H9 (cell line): ENCODE results near the gene RADIL. TPM values are rescaled to one million over a fixed set of nuclear protein-coding genes. Genes with fewer than 3 reads are reported as not detected.
A peak's percentile ranks its signal among the peaks of the same experiment; 100 is the strongest.

Experiments used
- DNase-seq: peaks from one replicate; pipeline ENCODE4 v3.0.0-alpha.2; 2017
- H2AFZ ChIP-seq: one replicate; pipeline ENCODE4 v1.6.1; 2013; ENCODE audit warnings: mild to moderate bottlenecking, low read length, control low read depth, moderate library complexity
- H2AK5ac ChIP-seq: 2 replicates; pipeline ENCODE4 v1.6.1; 2013; ENCODE audit warnings: low read length, control low read depth, mixed read lengths; ENCODE audit not compliant: insufficient read length
- H2BK120ac ChIP-seq: one replicate; pipeline ENCODE4 v1.6.1; 2013; ENCODE audit warnings: low read depth, mild to moderate bottlenecking, low read length, control low read depth, inconsistent platforms; ENCODE audit not compliant: poor library complexity, severe bottlenecking
- H2BK12ac ChIP-seq: 2 replicates; pipeline ENCODE4 v1.6.1; 2013; ENCODE audit warnings: low read length, control low read depth, mixed read lengths, low read depth; ENCODE audit not compliant: insufficient read length
- H2BK15ac ChIP-seq: 2 replicates; pipeline ENCODE4 v1.6.1; 2013; ENCODE audit warnings: low read depth, low read length, control low read depth
- H2BK20ac ChIP-seq: one replicate; pipeline ENCODE4 v1.6.1; 2013; ENCODE audit warnings: low read depth, mild to moderate bottlenecking, low read length, control low read depth, inconsistent platforms; ENCODE audit not compliant: poor library complexity, severe bottlenecking
- H2BK5ac ChIP-seq: 2 replicates; pipeline ENCODE4 v1.6.1; 2013; ENCODE audit warnings: low read length, control low read depth, mixed read lengths; ENCODE audit not compliant: insufficient read length
- H3K14ac ChIP-seq: 2 replicates; pipeline ENCODE4 v1.6.1; 2013; ENCODE audit warnings: low read length, control low read depth; ENCODE audit not compliant: insufficient read depth
- H3K18ac ChIP-seq: 2 replicates; pipeline ENCODE4 v1.6.1; 2013; ENCODE audit warnings: low read depth, mild to moderate bottlenecking, mixed read lengths, low read length, control low read depth; ENCODE audit not compliant: insufficient read length
- H3K23ac ChIP-seq: 2 replicates; pipeline ENCODE4 v1.6.1; 2013; ENCODE audit warnings: low read length, control low read depth, mixed read lengths, low read depth; ENCODE audit not compliant: insufficient read length
- H3K23me2 ChIP-seq: 2 replicates; pipeline ENCODE4 v1.6.1; 2013; ENCODE audit warnings: low read depth, mild to moderate bottlenecking, mixed read lengths, low read length, control low read depth; ENCODE audit not compliant: insufficient read length, poor library complexity, severe bottlenecking
- H3K27ac ChIP-seq: 2 replicates; pipeline ENCODE4 v1.5.1; 2013; ENCODE audit warnings: low read length, control low read depth, mixed read lengths, low read depth; ENCODE audit not compliant: insufficient read length
- H3K27me3 ChIP-seq: 2 replicates; pipeline ENCODE4 v1.6.1; 2013; ENCODE audit warnings: low read length, control low read depth, inconsistent platforms; ENCODE audit not compliant: insufficient read depth
- H3K4ac ChIP-seq: 2 replicates; pipeline ENCODE4 v1.6.1; 2013; ENCODE audit warnings: low read depth, mild to moderate bottlenecking, control low read depth, inconsistent platforms, low read length, moderate library complexity
- H3K4me1 ChIP-seq: 2 replicates; pipeline ENCODE4 v1.6.1; 2013; ENCODE audit warnings: low read length, control low read depth, inconsistent platforms; ENCODE audit not compliant: insufficient read depth
- H3K4me2 ChIP-seq: 2 replicates; pipeline ENCODE4 v1.6.1; 2013; ENCODE audit warnings: low read length, control low read depth, mixed read lengths; ENCODE audit not compliant: insufficient read length, insufficient read depth
- H3K56ac ChIP-seq: 2 replicates; pipeline ENCODE4 v1.6.1; 2013; ENCODE audit warnings: low read depth, mild to moderate bottlenecking, mixed read lengths, low read length, control low read depth; ENCODE audit not compliant: insufficient read length
- H3K79me1 ChIP-seq: 2 replicates; pipeline ENCODE4 v1.6.1; 2013; ENCODE audit warnings: low read depth, mild to moderate bottlenecking, moderate library complexity, low read length, control low read depth, inconsistent platforms; ENCODE audit not compliant: insufficient read depth, poor library complexity, severe bottlenecking
- H3K79me2 ChIP-seq: 2 replicates; pipeline ENCODE4 v1.6.1; 2013; ENCODE audit warnings: low read length, control low read depth, inconsistent platforms; ENCODE audit not compliant: insufficient read depth
- H3K9ac ChIP-seq: 2 replicates; pipeline ENCODE4 v1.6.1; 2013; ENCODE audit warnings: low read length, control low read depth, mixed read lengths; ENCODE audit not compliant: insufficient read length; ENCODE audit errors: extremely low read depth
- H3K9me3 ChIP-seq: one replicate; pipeline ENCODE4 v1.6.1; 2013; ENCODE audit warnings: low read depth, low read length, inconsistent platforms; ENCODE audit not compliant: control insufficient read depth
- H3T11ph ChIP-seq: one replicate; pipeline ENCODE4 v1.6.1; 2013; ENCODE audit warnings: mild to moderate bottlenecking, low read length, control low read depth, inconsistent platforms
- H4K20me1 ChIP-seq: one replicate; pipeline ENCODE4 v1.6.1; 2013; ENCODE audit not compliant: control insufficient read depth, insufficient read length, insufficient read depth
- H4K5ac ChIP-seq: 2 replicates; pipeline ENCODE4 v1.6.1; 2013; ENCODE audit warnings: low read depth, mild to moderate bottlenecking, mixed read lengths, low read length, control low read depth; ENCODE audit not compliant: insufficient read length
- H4K8ac ChIP-seq: replicated peaks from 2 replicates; pipeline ENCODE4 v1.6.1; 2013; ENCODE audit warnings: low read length, control low read depth, mixed read lengths, low read depth; ENCODE audit not compliant: insufficient read length
- H4K91ac ChIP-seq: 2 replicates; pipeline ENCODE4 v1.6.1; 2013; ENCODE audit warnings: low read depth, mild to moderate bottlenecking, moderate library complexity, mixed read lengths, low read length, control low read depth; ENCODE audit not compliant: insufficient read length
- H3K27ac Mint-ChIP-seq, 3 experiments: 2 replicates in 2 of 3; 3 replicates in 1 of 3; pipeline ENCODE4 v1.8.0; 2020 to 2021; ENCODE audit warnings: mixed read lengths in 3 of 3, mild to moderate bottlenecking in 1 of 3, moderate library complexity in 1 of 3
- H3K27me3 Mint-ChIP-seq: 2 replicates; pipeline ENCODE4 v1.8.0; 2021; ENCODE audit warnings: low read depth, mild to moderate bottlenecking, moderate library complexity, mixed read lengths
- H3K36me3 Mint-ChIP-seq, 3 experiments: 2 replicates in 2 of 3; 3 replicates in 1 of 3; pipeline ENCODE4 v1.8.0; 2020 to 2021; ENCODE audit warnings: low read depth in 3 of 3, mixed read lengths in 3 of 3; ENCODE audit not compliant: insufficient read depth in 1 of 3
- H3K4me1 Mint-ChIP-seq, 2 experiments: 2 replicates each; pipeline ENCODE4 v1.8.0; 2020; ENCODE audit warnings: mixed read lengths in 2 of 2
- H3K4me3 Mint-ChIP-seq, 2 experiments: 2 replicates in 1 of 2; 3 replicates in 1 of 2; pipeline ENCODE4 v1.8.0; 2020 to 2021; ENCODE audit warnings: mild to moderate bottlenecking in 2 of 2, mixed read lengths in 2 of 2, moderate library complexity in 1 of 2
- H3K9me3 Mint-ChIP-seq, 2 experiments: 2 replicates in 1 of 2; 3 replicates in 1 of 2; pipeline ENCODE4 v1.8.0; 2020; ENCODE audit warnings: mild to moderate bottlenecking in 2 of 2, mixed read lengths in 2 of 2, moderate library complexity in 1 of 2
- CTCF ChIP-seq: fragments of 200-600 bp; sonication (generic); conservative IDR thresholded peaks from 3 replicates; pipeline ENCODE4 v1.8.0; 2021; ENCODE audit warnings: antibody characterized with exemption, mild to moderate bottlenecking
- WGBS: extraction: QIAGEN DNeasy Blood & Tissue Kit; methylation state at CpG from one replicate; pipeline ENCODE4 v1.1.7; 2013; ENCODE audit warnings: missing lambda C conversion rate, low lambda C conversion rate, mixed read lengths; ENCODE audit not compliant: insufficient read length; ENCODE audit errors: extremely low coverage; 5-methylcytosine and 5-hydroxymethylcytosine counted together
- total RNA-seq: library from RNA; stranded (reverse); gene quantifications from 2 replicates; pipeline ENCODE4 v1.2.1, GENCODE V29; 2021

The RADIL gene
- total RNA-seq, 1 experiment from 2014 or later, result 4.7 TPM

- H3K4me2 ChIP-seq, result no peak overlapping the region
- no peak overlapping the region for H3K4me3 Mint-ChIP-seq
These were observed 1.8 kb upstream of the RADIL start for GRCh38 chr7:4885317-4885807.

More at GRCh38 chr7:4885317-4885807, 1.8 kb upstream of the RADIL start:
- WGBS, result no CpG with 5 or more reads among the region's 7 CpGs
- no peak overlapping the region for H3K56ac ChIP-seq
- no peak overlapping the region for H2BK20ac ChIP-seq
- H4K91ac ChIP-seq, result no peak overlapping the region
- no peak overlapping the region for H3K14ac ChIP-seq
- peaks cover 18% of the 10 kb centered on the region for H3K27me3 Mint-ChIP-seq
- no peak overlapping the region for H4K8ac ChIP-seq
- H2BK5ac ChIP-seq, result no peak overlapping the region
- H3K36me3 Mint-ChIP-seq, result no peaks in the 10 kb centered on the region; a peak in 1 of 7 replicates
- TF ChIP-seq CTCF, result no peak
- H3K9me3 ChIP-seq, result no peaks in the 10 kb centered on the region
- no peak overlapping the region for H3K23ac ChIP-seq
- H3K79me2 ChIP-seq, result no peaks in the 10 kb centered on the region
- no peak overlapping the region for H4K5ac ChIP-seq
- H3K27ac ChIP-seq, result no peak overlapping the region
- no peaks in the 10 kb centered on the region for H4K20me1 ChIP-seq
- no peak overlapping the region for H2BK12ac ChIP-seq
- no peaks in the 10 kb centered on the region for H3K27me3 ChIP-seq
- peaks cover 11% of the 10 kb centered on the region for H3K23me2 ChIP-seq
- H3K9me3 Mint-ChIP-seq, result no peaks in the 10 kb centered on the region; a peak in 2 of 5 replicates
- H3K9ac ChIP-seq, result no peak overlapping the region
- H2AFZ ChIP-seq, result no peak overlapping the region
- H3T11ph ChIP-seq, result no peak overlapping the region
- H2BK120ac ChIP-seq, result no peak overlapping the region
- H2BK15ac ChIP-seq, result no peak overlapping the region
- no peaks in the 10 kb centered on the region for H3K79me1 ChIP-seq
- peaks cover 11 to 15% of the 10 kb centered on the region in 2 experiments for H3K4me1 Mint-ChIP-seq
- H3K27ac Mint-ChIP-seq, result peak overlapping the region in 1 of 3 experiments; percentile 40; a peak in 1 of 7 replicates
- no peak overlapping the region for H3K4ac ChIP-seq
- H2AK5ac ChIP-seq, result no peak overlapping the region
- DNase-seq, result no peak
- no peaks in the 10 kb centered on the region for H3K4me1 ChIP-seq
- H3K18ac ChIP-seq, result no peak overlapping the region
